ENCODE data around the gene DLG2. TPM values are rescaled to one million over a fixed set of nuclear protein-coding genes. Genes with fewer than 3 reads are reported as not detected.

DLG2 gene
- total RNA-seq, 3 donors from 2014 or later (not counting 1 experiment from before 2014, with no cell fraction given), result 1.7 to 2.9 (median 2.2) TPM

DNA sequence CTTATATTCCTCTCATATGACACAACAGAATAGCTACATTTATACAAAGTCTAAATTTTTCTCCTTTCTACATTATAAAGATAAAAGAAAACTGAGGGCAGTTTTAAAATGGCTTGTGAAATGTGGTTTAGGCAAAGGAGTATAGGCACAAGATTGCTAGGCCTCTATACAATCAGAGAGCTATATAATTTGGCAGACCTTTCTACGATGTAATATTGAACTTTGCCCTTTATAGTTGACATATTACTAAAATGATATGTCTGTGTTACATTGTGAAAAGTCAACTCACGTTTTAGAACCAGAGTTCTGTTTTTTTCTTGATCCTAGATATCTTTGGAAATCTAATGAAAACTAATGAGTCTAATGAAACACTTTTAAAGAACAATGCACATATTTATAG lies 430.2 kb downstream of the DLG2 start:
- Mint-ChIP-seq H3K9me3 (peaks cover 15 to 22% of the 10 kb centered on the region in 2 donors), H3K4me3 (no peak overlapping the region), H3K4me1 (no peaks in the 10 kb centered on the region), H3K27ac (no peak overlapping the region), H3K27me3 (ENCODE audit: low read depth in 2 of 2) (no peaks in the 10 kb centered on the region), H3K36me3 (peaks cover 11% of the 10 kb centered on the region)
- DNase-seq, result no peak
- Histone ChIP-seq H3K36me3 (ENCODE audit: control insufficient read depth, insufficient read depth, low read length) (no peaks in the 10 kb centered on the region), H3K4me3 (ENCODE audit: low read length) (no peak overlapping the region), H3K9me3 (ENCODE audit: control insufficient read depth, insufficient read depth, low read length) (peaks cover 18% of the 10 kb centered on the region), H3K27ac (ENCODE audit: low read length) (no peak overlapping the region), H3K27me3 (ENCODE audit: control insufficient read depth, insufficient read depth, low read length) (no peaks in the 10 kb centered on the region), H3K4me1 (ENCODE audit: control insufficient read depth, insufficient read depth, low read length) (no peaks in the 10 kb centered on the region)
- TF ChIP-seq, protein P1, sequence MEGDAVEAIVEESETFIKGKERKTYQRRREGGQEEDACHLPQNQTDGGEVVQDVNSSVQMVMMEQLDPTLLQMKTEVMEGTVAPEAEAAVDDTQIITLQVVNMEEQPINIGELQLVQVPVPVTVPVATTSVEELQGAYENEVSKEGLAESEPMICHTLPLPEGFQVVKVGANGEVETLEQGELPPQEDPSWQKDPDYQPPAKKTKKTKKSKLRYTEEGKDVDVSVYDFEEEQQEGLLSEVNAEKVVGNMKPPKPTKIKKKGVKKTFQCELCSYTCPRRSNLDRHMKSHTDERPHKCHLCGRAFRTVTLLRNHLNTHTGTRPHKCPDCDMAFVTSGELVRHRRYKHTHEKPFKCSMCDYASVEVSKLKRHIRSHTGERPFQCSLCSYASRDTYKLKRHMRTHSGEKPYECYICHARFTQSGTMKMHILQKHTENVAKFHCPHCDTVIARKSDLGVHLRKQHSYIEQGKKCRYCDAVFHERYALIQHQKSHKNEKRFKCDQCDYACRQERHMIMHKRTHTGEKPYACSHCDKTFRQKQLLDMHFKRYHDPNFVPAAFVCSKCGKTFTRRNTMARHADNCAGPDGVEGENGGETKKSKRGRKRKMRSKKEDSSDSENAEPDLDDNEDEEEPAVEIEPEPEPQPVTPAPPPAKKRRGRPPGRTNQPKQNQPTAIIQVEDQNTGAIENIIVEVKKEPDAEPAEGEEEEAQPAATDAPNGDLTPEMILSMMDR (IDR thresholded peaks at IDR 0.05), result no peak
- ATAC-seq, result no peak
- WGBS (ENCODE audit: insufficient coverage), result no CpG with 5 or more reads among the region's 2 CpGs
- intact Hi-C loops (cut with micrococcal nuclease), result no loop called here

DNA sequence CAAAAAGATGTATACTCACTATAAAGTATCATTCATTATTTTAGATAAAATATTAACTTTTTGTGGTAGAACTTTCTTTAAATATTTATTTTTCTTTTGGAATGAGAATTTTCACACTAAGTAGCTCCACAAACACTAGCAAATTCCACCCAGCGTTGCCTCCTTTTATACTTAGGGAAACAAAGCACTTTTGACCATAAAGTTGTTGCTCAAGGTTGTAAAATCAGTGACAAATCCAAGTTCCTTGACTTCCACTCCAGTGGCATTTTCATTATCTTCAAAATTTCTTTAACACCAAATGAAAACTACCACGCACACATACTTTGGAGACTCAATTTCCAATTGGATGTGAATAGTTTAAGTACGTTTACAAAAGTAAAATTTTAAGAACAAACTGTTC lies 431.2 kb downstream of the DLG2 start:
- peaks cover 11% of the 10 kb centered on the region for H3K36me3 Mint-ChIP-seq
- 73% methylated on average over 1 of the region's 3 CpGs for WGBS (ENCODE audit: insufficient coverage)

DNA sequence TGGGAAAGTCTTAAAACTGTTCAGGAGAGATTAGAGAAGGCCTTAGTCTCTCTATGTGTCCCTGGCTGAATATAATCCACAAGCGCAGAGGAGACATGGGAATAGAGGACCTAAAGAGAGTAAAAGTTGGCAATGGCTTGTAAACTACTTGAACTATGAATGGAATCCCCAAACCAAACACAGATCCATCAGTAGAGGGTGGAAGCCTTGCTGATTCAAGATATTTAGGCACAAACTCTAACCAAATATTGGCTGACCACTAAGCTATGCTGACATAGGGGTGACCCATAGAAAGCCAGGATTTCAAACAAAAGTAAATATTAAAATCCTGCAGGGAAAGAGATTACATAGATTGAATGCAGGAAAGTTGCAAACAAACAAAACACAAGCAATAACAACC lies 439.2 kb downstream of the DLG2 start:
- no peak for ATAC-seq
- 100% methylated on average over 1 of the region's 1 CpG for WGBS (ENCODE audit: insufficient coverage)
- H3K4me1 Mint-ChIP-seq, result no peaks in the 10 kb centered on the region
- H3K27me3 Mint-ChIP-seq (ENCODE audit: low read depth in 2 of 2), result no peaks in the 10 kb centered on the region
- no peaks in the 10 kb centered on the region for H3K27me3 ChIP-seq (ENCODE audit: control insufficient read depth, insufficient read depth, low read length)
- H3K27ac ChIP-seq (ENCODE audit: low read length), result no peak overlapping the region
- no peaks in the 10 kb centered on the region for H3K36me3 Mint-ChIP-seq
- H3K4me3 Mint-ChIP-seq, result no peak overlapping the region
- no peaks in the 10 kb centered on the region for H3K36me3 ChIP-seq (ENCODE audit: control insufficient read depth, insufficient read depth, low read length)
- no peak for DNase-seq
- H3K9me3 Mint-ChIP-seq, result peaks cover 6 to 21% of the 10 kb centered on the region in 2 donors
- H3K4me1 ChIP-seq (ENCODE audit: control insufficient read depth, insufficient read depth, low read length), result no peaks in the 10 kb centered on the region
- intact Hi-C loops (cut with micrococcal nuclease), result no loop called here
- no peak overlapping the region for H3K4me3 ChIP-seq (ENCODE audit: low read length)
- H3K9me3 ChIP-seq (ENCODE audit: control insufficient read depth, insufficient read depth, low read length), result no peaks in the 10 kb centered on the region
- TF ChIP-seq, protein P1 (IDR thresholded peaks at IDR 0.05), result no peak
- H3K27ac Mint-ChIP-seq, result no peak overlapping the region

More for the DNA sequence above, 431.2 kb downstream of the DLG2 start:
- Histone ChIP-seq H3K27me3 (ENCODE audit: control insufficient read depth, insufficient read depth, low read length) (no peaks in the 10 kb centered on the region), H3K4me1 (ENCODE audit: control insufficient read depth, insufficient read depth, low read length) (no peaks in the 10 kb centered on the region), H3K9me3 (ENCODE audit: control insufficient read depth, insufficient read depth, low read length) (peaks cover 13% of the 10 kb centered on the region), H3K36me3 (ENCODE audit: control insufficient read depth, insufficient read depth, low read length) (no peaks in the 10 kb centered on the region), H3K27ac (ENCODE audit: low read length) (no peak overlapping the region), H3K4me3 (ENCODE audit: low read length) (no peak overlapping the region)
- TF ChIP-seq, protein P1 (IDR thresholded peaks at IDR 0.05), result no peak
- Mint-ChIP-seq H3K4me3 (no peak overlapping the region), H3K27me3 (ENCODE audit: low read depth in 2 of 2) (no peaks in the 10 kb centered on the region), H3K4me1 (no peaks in the 10 kb centered on the region), H3K9me3 (peaks cover 12 to 23% of the 10 kb centered on the region in 2 donors), H3K27ac (no peak overlapping the region)
- ATAC-seq (no peak), DNase-seq (no peak)
- intact Hi-C loops (cut with micrococcal nuclease), result no loop called here

DNA sequence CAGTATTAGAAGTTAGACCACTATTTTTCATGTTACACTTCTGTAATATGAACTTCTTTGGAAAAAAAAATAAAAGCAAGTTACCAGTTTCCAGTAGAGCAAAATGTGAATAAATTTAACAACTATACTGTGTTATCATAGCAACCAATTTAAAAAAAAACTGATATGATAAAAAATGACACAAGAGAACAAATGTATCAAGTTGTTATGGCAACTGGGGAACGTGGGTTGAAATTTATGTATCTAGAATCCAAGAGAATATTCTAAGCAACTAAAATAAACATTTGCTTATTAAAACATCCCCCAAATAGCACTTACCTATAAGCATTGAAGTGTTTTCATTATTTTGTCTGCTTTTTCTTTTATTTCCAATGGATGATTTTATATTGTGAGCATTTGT lies 442.4 kb downstream of the DLG2 start:
- Mint-ChIP-seq H3K27me3 (ENCODE audit: low read depth in 2 of 2) (no peaks in the 10 kb centered on the region), H3K27ac (no peak overlapping the region), H3K4me3 (no peak overlapping the region), H3K36me3 (no peaks in the 10 kb centered on the region), H3K4me1 (no peaks in the 10 kb centered on the region), H3K9me3 (peaks cover 4 to 14% of the 10 kb centered on the region in 2 donors)
- Histone ChIP-seq H3K36me3 (ENCODE audit: control insufficient read depth, insufficient read depth, low read length) (no peaks in the 10 kb centered on the region), H3K4me3 (ENCODE audit: low read length) (no peak overlapping the region), H3K4me1 (ENCODE audit: control insufficient read depth, insufficient read depth, low read length) (no peaks in the 10 kb centered on the region), H3K9me3 (ENCODE audit: control insufficient read depth, insufficient read depth, low read length) (no peaks in the 10 kb centered on the region), H3K27me3 (ENCODE audit: control insufficient read depth, insufficient read depth, low read length) (no peaks in the 10 kb centered on the region), H3K27ac (ENCODE audit: low read length) (no peak overlapping the region)
- intact Hi-C loops (cut with micrococcal nuclease), result no loop called here
- WGBS (ENCODE audit: insufficient coverage), result no CpG with 5 or more reads among the region's 1 CpG
- TF ChIP-seq, protein P1 (IDR thresholded peaks at IDR 0.05), result no peak
- DNase-seq (no peak), ATAC-seq (no peak)
